H9 (cell line): ENCODE data around the gene LRMDA. TPM values are rescaled to one million over a fixed set of nuclear protein-coding genes. Genes with fewer than 3 reads are reported as not detected.

ENCODE experiments used
- DNase-seq: peaks from one replicate; pipeline ENCODE4 v3.0.0-alpha.2; 2017
- H2AFZ ChIP-seq: one replicate; pipeline ENCODE4 v1.6.1; 2013; ENCODE audit warnings: mild to moderate bottlenecking, low read length, control low read depth, moderate library complexity
- H2AK5ac ChIP-seq: 2 replicates; pipeline ENCODE4 v1.6.1; 2013; ENCODE audit warnings: low read length, control low read depth, mixed read lengths; ENCODE audit not compliant: insufficient read length
- H2BK120ac ChIP-seq: one replicate; pipeline ENCODE4 v1.6.1; 2013; ENCODE audit warnings: low read depth, mild to moderate bottlenecking, low read length, control low read depth, inconsistent platforms; ENCODE audit not compliant: poor library complexity, severe bottlenecking
- H2BK12ac ChIP-seq: 2 replicates; pipeline ENCODE4 v1.6.1; 2013; ENCODE audit warnings: low read length, control low read depth, mixed read lengths, low read depth; ENCODE audit not compliant: insufficient read length
- H2BK15ac ChIP-seq: 2 replicates; pipeline ENCODE4 v1.6.1; 2013; ENCODE audit warnings: low read depth, low read length, control low read depth
- H2BK20ac ChIP-seq: one replicate; pipeline ENCODE4 v1.6.1; 2013; ENCODE audit warnings: low read depth, mild to moderate bottlenecking, low read length, control low read depth, inconsistent platforms; ENCODE audit not compliant: poor library complexity, severe bottlenecking
- H2BK5ac ChIP-seq: 2 replicates; pipeline ENCODE4 v1.6.1; 2013; ENCODE audit warnings: low read length, control low read depth, mixed read lengths; ENCODE audit not compliant: insufficient read length
- H3K14ac ChIP-seq: 2 replicates; pipeline ENCODE4 v1.6.1; 2013; ENCODE audit warnings: low read length, control low read depth; ENCODE audit not compliant: insufficient read depth
- H3K18ac ChIP-seq: 2 replicates; pipeline ENCODE4 v1.6.1; 2013; ENCODE audit warnings: low read depth, mild to moderate bottlenecking, mixed read lengths, low read length, control low read depth; ENCODE audit not compliant: insufficient read length
- H3K23ac ChIP-seq: 2 replicates; pipeline ENCODE4 v1.6.1; 2013; ENCODE audit warnings: low read length, control low read depth, mixed read lengths, low read depth; ENCODE audit not compliant: insufficient read length
- H3K23me2 ChIP-seq: 2 replicates; pipeline ENCODE4 v1.6.1; 2013; ENCODE audit warnings: low read depth, mild to moderate bottlenecking, mixed read lengths, low read length, control low read depth; ENCODE audit not compliant: insufficient read length, poor library complexity, severe bottlenecking
- H3K27ac ChIP-seq: 2 replicates; pipeline ENCODE4 v1.5.1; 2013; ENCODE audit warnings: low read length, control low read depth, mixed read lengths, low read depth; ENCODE audit not compliant: insufficient read length
- H3K27me3 ChIP-seq: 2 replicates; pipeline ENCODE4 v1.6.1; 2013; ENCODE audit warnings: low read length, control low read depth, inconsistent platforms; ENCODE audit not compliant: insufficient read depth
- H3K4ac ChIP-seq: 2 replicates; pipeline ENCODE4 v1.6.1; 2013; ENCODE audit warnings: low read depth, mild to moderate bottlenecking, control low read depth, inconsistent platforms, low read length, moderate library complexity
- H3K4me1 ChIP-seq: 2 replicates; pipeline ENCODE4 v1.6.1; 2013; ENCODE audit warnings: low read length, control low read depth, inconsistent platforms; ENCODE audit not compliant: insufficient read depth
- H3K4me2 ChIP-seq: 2 replicates; pipeline ENCODE4 v1.6.1; 2013; ENCODE audit warnings: low read length, control low read depth, mixed read lengths; ENCODE audit not compliant: insufficient read length, insufficient read depth
- H3K56ac ChIP-seq: 2 replicates; pipeline ENCODE4 v1.6.1; 2013; ENCODE audit warnings: low read depth, mild to moderate bottlenecking, mixed read lengths, low read length, control low read depth; ENCODE audit not compliant: insufficient read length
- H3K79me1 ChIP-seq: 2 replicates; pipeline ENCODE4 v1.6.1; 2013; ENCODE audit warnings: low read depth, mild to moderate bottlenecking, moderate library complexity, low read length, control low read depth, inconsistent platforms; ENCODE audit not compliant: insufficient read depth, poor library complexity, severe bottlenecking
- H3K79me2 ChIP-seq: 2 replicates; pipeline ENCODE4 v1.6.1; 2013; ENCODE audit warnings: low read length, control low read depth, inconsistent platforms; ENCODE audit not compliant: insufficient read depth
- H3K9ac ChIP-seq: 2 replicates; pipeline ENCODE4 v1.6.1; 2013; ENCODE audit warnings: low read length, control low read depth, mixed read lengths; ENCODE audit not compliant: insufficient read length; ENCODE audit errors: extremely low read depth
- H3K9me3 ChIP-seq: one replicate; pipeline ENCODE4 v1.6.1; 2013; ENCODE audit warnings: low read depth, low read length, inconsistent platforms; ENCODE audit not compliant: control insufficient read depth
- H3T11ph ChIP-seq: one replicate; pipeline ENCODE4 v1.6.1; 2013; ENCODE audit warnings: mild to moderate bottlenecking, low read length, control low read depth, inconsistent platforms
- H4K20me1 ChIP-seq: one replicate; pipeline ENCODE4 v1.6.1; 2013; ENCODE audit not compliant: control insufficient read depth, insufficient read length, insufficient read depth
- H4K5ac ChIP-seq: 2 replicates; pipeline ENCODE4 v1.6.1; 2013; ENCODE audit warnings: low read depth, mild to moderate bottlenecking, mixed read lengths, low read length, control low read depth; ENCODE audit not compliant: insufficient read length
- H4K8ac ChIP-seq: replicated peaks from 2 replicates; pipeline ENCODE4 v1.6.1; 2013; ENCODE audit warnings: low read length, control low read depth, mixed read lengths, low read depth; ENCODE audit not compliant: insufficient read length
- H4K91ac ChIP-seq: 2 replicates; pipeline ENCODE4 v1.6.1; 2013; ENCODE audit warnings: low read depth, mild to moderate bottlenecking, moderate library complexity, mixed read lengths, low read length, control low read depth; ENCODE audit not compliant: insufficient read length
- H3K27ac Mint-ChIP-seq, 3 experiments: 2 replicates in 2 of 3; 3 replicates in 1 of 3; pipeline ENCODE4 v1.8.0; 2020 to 2021; ENCODE audit warnings: mixed read lengths in 3 of 3, mild to moderate bottlenecking in 1 of 3, moderate library complexity in 1 of 3
- H3K27me3 Mint-ChIP-seq: 2 replicates; pipeline ENCODE4 v1.8.0; 2021; ENCODE audit warnings: low read depth, mild to moderate bottlenecking, moderate library complexity, mixed read lengths
- H3K36me3 Mint-ChIP-seq, 3 experiments: 2 replicates in 2 of 3; 3 replicates in 1 of 3; pipeline ENCODE4 v1.8.0; 2020 to 2021; ENCODE audit warnings: low read depth in 3 of 3, mixed read lengths in 3 of 3; ENCODE audit not compliant: insufficient read depth in 1 of 3
- H3K4me1 Mint-ChIP-seq, 2 experiments: 2 replicates each; pipeline ENCODE4 v1.8.0; 2020; ENCODE audit warnings: mixed read lengths in 2 of 2
- H3K4me3 Mint-ChIP-seq, 2 experiments: 2 replicates in 1 of 2; 3 replicates in 1 of 2; pipeline ENCODE4 v1.8.0; 2020 to 2021; ENCODE audit warnings: mild to moderate bottlenecking in 2 of 2, mixed read lengths in 2 of 2, moderate library complexity in 1 of 2
- H3K9me3 Mint-ChIP-seq, 2 experiments: 2 replicates in 1 of 2; 3 replicates in 1 of 2; pipeline ENCODE4 v1.8.0; 2020; ENCODE audit warnings: mild to moderate bottlenecking in 2 of 2, mixed read lengths in 2 of 2, moderate library complexity in 1 of 2
- WGBS: extraction: QIAGEN DNeasy Blood & Tissue Kit; methylation state at CpG from one replicate; pipeline ENCODE4 v1.1.7; 2013; ENCODE audit warnings: missing lambda C conversion rate, low lambda C conversion rate, mixed read lengths; ENCODE audit not compliant: insufficient read length; ENCODE audit errors: extremely low coverage; 5-methylcytosine and 5-hydroxymethylcytosine counted together
- total RNA-seq: library from RNA; stranded (reverse); gene quantifications from 2 replicates; pipeline ENCODE4 v1.2.1, GENCODE V29; 2021
- TF ChIP-seq, protein P1 (sequence below): fragments of 200-600 bp; sonication (generic); conservative IDR thresholded peaks from 3 replicates; pipeline ENCODE4 v1.8.0; 2021; ENCODE audit warnings: antibody characterized with exemption, mild to moderate bottlenecking

Gene LRMDA
- total RNA-seq, 1 experiment from 2014 or later = 1.8 TPM

DNA sequence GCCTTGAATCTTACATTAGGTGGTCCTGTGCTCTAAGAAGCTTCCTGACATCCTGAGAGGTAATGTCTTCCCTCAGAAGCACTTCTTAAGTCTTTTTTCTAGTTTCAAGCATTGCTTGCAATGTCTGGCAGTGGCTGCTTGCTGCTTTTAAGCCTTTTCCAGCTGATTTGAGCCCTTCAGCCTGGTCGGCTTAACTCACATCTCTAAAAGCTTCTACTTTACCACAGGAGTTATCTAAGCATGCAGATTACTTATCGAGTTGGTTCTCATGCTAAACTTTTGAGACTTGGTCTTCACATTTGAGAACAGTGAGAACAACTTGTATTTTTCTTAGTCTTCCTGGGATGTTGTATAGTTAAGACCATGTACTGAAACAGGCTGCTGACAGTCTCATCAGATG is 3.9 kb downstream of the LRMDA start:
- H2BK20ac ChIP-seq = no peak overlapping the region
- Mint-ChIP-seq H3K27me3 (peaks cover 97% of the 10 kb centered on the region), H3K9me3 (no peaks in the 10 kb centered on the region; a peak in 1 of 5 replicates), H3K4me1 (peaks cover 31 to 32% of the 10 kb centered on the region in 2 experiments), H3K4me3 (no peak overlapping the region), H3K27ac (no peak overlapping the region), H3K36me3 (no peaks in the 10 kb centered on the region)
- no peak overlapping the region for H4K5ac ChIP-seq
- no peak overlapping the region for H3T11ph ChIP-seq
- H3K56ac ChIP-seq = no peak overlapping the region
- no peak overlapping the region for H3K4me2 ChIP-seq
- no peak overlapping the region for H2BK5ac ChIP-seq
- no peak overlapping the region for H3K27ac ChIP-seq
- no peaks in the 10 kb centered on the region for H3K79me1 ChIP-seq
- H3K18ac ChIP-seq = no peak overlapping the region
- DNase-seq = no peak
- no peaks in the 10 kb centered on the region for H3K23me2 ChIP-seq
- H2BK12ac ChIP-seq = no peak overlapping the region
- no peaks in the 10 kb centered on the region for H3K79me2 ChIP-seq
- no peaks in the 10 kb centered on the region for H3K9me3 ChIP-seq
- no peak overlapping the region for H3K4ac ChIP-seq
- no peak overlapping the region for H3K14ac ChIP-seq
- no peaks in the 10 kb centered on the region for H4K20me1 ChIP-seq
- H3K9ac ChIP-seq = no peak overlapping the region
- no peak overlapping the region for H3K23ac ChIP-seq
- no peak overlapping the region for H4K8ac ChIP-seq
- H2BK120ac ChIP-seq = no peak overlapping the region
- H2BK15ac ChIP-seq = no peak overlapping the region
- peaks cover 53% of the 10 kb centered on the region for H3K27me3 ChIP-seq
- H3K4me1 ChIP-seq = peaks cover 2% of the 10 kb centered on the region; the same call in 1 of the 2 replicates
- WGBS = no CpG with 5 or more reads among the region's 2 CpGs
- H2AFZ ChIP-seq = no peak overlapping the region
- no peak overlapping the region for H2AK5ac ChIP-seq
- no peak overlapping the region for H4K91ac ChIP-seq
- TF ChIP-seq, protein P1, sequence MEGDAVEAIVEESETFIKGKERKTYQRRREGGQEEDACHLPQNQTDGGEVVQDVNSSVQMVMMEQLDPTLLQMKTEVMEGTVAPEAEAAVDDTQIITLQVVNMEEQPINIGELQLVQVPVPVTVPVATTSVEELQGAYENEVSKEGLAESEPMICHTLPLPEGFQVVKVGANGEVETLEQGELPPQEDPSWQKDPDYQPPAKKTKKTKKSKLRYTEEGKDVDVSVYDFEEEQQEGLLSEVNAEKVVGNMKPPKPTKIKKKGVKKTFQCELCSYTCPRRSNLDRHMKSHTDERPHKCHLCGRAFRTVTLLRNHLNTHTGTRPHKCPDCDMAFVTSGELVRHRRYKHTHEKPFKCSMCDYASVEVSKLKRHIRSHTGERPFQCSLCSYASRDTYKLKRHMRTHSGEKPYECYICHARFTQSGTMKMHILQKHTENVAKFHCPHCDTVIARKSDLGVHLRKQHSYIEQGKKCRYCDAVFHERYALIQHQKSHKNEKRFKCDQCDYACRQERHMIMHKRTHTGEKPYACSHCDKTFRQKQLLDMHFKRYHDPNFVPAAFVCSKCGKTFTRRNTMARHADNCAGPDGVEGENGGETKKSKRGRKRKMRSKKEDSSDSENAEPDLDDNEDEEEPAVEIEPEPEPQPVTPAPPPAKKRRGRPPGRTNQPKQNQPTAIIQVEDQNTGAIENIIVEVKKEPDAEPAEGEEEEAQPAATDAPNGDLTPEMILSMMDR = no peak
